GM10248 (cell line): ENCODE results near the gene LHX4.

Experiments used
- CTCF ChIA-PET: fragments of 300-600 bp; sonication (Branson Sonifier 250); formaldehyde crosslinking; extraction: SDS; loops from one replicate; lab custom pipeline; 2021; ENCODE audit warnings: antibody characterized with exemption; lab: Yijun Ruan, JAX
- POLR2A ChIA-PET: fragments of 350-650 bp; sonication (Branson Sonifier 250); formaldehyde crosslinking; extraction: SDS; loops from one replicate; lab custom pipeline; 2020; ENCODE audit warnings: antibody characterized with exemption; lab: Yijun Ruan, JAX
- DNase-seq: peaks from one replicate; pipeline ENCODE4 v3.0.0; 2012; ENCODE audit errors: extremely low spot score
- CTCF ChIP-seq: IDR thresholded peaks from 2 replicates; pipeline ENCODE4 v1.5.1; 2012; ENCODE audit warnings: mild to moderate bottlenecking, low read depth; ENCODE audit errors: extremely low read depth, missing control alignments, control extremely low read depth

Gene LHX4

DNA sequence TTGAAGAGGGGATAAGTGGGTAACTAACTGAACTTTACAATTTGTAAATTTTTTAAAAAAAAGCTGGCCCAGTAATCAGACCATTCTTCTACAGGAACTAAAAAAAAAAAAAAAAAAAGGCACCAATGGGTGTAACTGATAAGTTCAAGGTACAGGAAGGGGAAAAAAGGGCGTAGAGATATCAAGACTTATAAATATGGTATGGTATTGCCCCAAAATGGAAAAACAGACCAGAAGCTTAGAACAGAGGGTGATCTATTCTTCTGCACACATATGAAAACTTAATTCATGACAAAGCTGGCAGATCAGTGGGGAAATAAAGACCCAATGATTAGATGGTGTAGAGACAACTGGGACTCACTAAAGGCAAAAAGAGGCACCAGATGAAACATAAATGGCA lies 58.9 kb downstream of the LHX4 start:
- CTCF ChIA-PET, result no interaction called here
- DNase-seq, result no peak
- TF ChIP-seq CTCF, result no peak
- POLR2A ChIA-PET, result no interaction called here

DNA sequence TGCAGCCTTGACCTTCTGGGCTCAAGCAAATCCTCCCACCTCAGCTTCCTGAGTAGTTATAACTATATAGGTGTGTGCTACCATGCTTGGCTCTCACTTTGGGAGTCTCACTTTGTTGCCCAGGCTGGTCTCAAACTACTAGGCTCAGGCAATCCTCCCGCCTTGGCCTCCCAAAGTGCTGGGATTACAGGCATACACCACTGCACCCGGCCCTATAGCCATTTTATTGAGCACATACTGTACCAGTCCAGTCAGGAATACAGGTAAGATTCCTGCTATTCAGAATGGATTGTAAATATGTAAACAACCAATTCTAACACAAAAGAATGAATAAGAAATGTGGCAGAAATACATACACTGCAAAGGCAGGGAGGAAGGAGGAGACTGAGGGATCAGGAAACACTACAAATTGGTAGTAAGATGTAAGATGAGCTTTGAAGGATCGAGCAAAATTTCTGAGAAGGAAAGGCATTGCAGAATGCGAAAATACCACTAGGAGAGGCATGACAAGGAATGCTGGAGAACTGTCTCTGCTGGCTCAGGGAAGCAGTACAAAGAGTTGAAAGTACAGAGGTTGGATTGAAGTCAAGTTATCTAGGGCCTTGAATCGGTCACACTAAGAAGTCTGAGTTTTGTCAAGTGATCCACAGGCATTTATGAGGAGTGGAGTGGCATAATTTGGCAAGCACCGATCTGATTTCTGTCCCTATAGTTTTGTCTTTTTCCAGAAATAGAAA lies 60.4 kb downstream of the LHX4 start:
- no peak for TF ChIP-seq CTCF
- ChIA-PET POLR2A (no interaction called here), CTCF (interaction anchor here (1.6 to 1.7 kb wide), 2 partner anchors 12 to 38 kb away, joined by 3 to 5 read pairs; no protein-coding TSS in a partner anchor)
- no peak for DNase-seq

- no peak for DNase-seq
- ChIA-PET CTCF (interaction anchor here (1.6 to 1.7 kb wide), 2 partner anchors 12 to 39 kb away, joined by 3 to 5 read pairs; no protein-coding TSS in a partner anchor), POLR2A (no interaction called here)
- no peak for TF ChIP-seq CTCF
Measured at GRCh38 chr1:180291004-180291403, 60.9 kb downstream of the LHX4 start.

DNA sequence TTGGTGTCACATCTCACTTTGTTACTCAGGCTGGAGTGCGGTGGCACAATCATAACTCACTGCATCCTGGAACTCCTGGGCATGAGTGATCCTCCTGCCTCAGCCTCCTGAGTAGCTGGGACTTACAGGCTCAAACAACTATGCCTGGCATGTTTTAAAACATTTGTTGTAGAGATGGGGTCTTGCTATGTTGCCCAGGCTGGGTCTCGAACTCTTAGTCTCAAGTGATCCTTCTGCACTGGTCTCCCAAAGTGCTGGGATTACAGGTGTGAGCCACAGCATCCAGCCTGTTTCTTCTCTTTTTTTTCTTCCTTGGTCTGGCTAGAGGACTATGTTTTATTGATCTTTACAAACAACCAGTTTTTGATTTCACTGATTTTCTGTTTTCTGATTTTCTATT lies 64.6 kb downstream of the LHX4 start:
- TF ChIP-seq CTCF, result no peak
- CTCF ChIA-PET, result no interaction called here
- no peak for DNase-seq
- POLR2A ChIA-PET, result no interaction called here

DNA sequence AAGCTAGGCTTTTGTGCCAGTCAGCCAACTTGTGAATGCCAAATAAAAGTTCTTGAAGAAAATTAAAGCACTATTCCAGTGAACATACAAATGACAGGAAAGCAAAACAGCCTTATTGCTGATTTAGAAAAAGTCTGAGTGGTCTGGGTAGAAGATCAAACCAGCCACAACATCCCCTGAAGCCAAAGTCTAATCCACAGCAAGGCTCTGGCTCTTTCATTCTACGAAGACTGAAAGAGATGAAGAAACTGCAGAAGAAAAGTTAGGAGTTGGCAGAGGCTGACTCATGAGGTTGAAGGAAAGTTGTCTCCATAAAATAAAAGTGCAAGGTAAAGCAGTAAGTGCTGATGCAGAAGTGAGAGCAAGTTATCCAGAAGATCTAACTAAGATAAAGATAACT lies 65.9 kb downstream of the LHX4 start:
- CTCF ChIA-PET, result no interaction called here
- POLR2A ChIA-PET, result no interaction called here
- DNase-seq, result no peak
- no peak for TF ChIP-seq CTCF

- CTCF ChIA-PET, result no interaction called here
- no peak for DNase-seq
- TF ChIP-seq CTCF, result no peak
- POLR2A ChIA-PET, result no interaction called here
Measured at GRCh38 chr1:180299479-180300221, 69.6 kb downstream of the LHX4 start.
